HCT116 (cell line): ENCODE results near the gene RHOXF2. TPM values are rescaled to one million over a fixed set of nuclear protein-coding genes. Genes with fewer than 3 reads are reported as not detected.
"Not testable (repeated sequence)": the region's sequence is repeated elsewhere in the genome, so short reads cannot be mapped to it uniquely, and the experiment has no call there.

Experiments
- ATAC-seq: fragments of 200-7000 bp; cut with Tn5 transposase; 2 replicates; pipeline ENCODE4 v1.9.1; 2020; ENCODE audit warnings: mild to moderate bottlenecking, moderate library complexity
- BruUV-seq: library from RNA; stranded (reverse); fragments of 400-500 nt; replicated peaks from 2 replicates; lab custom pipeline; 2021; lab: Mats Ljungman, UMichigan
- CTCF ChIA-PET: fragments of 300-600 bp; sonication (Branson Sonifier 250); formaldehyde crosslinking; loops from one replicate; lab custom pipeline; 2021; ENCODE audit warnings: antibody characterized with exemption; lab: Charles Lee
- POLR2A ChIA-PET: fragments of 300-600, 350-600 bp; sonication (Branson Sonifier 250); formaldehyde crosslinking; loops from one replicate; lab custom pipeline; 2021; ENCODE audit warnings: antibody characterized with exemption; lab: Charles Lee
- RAD21 ChIA-PET, 2 experiments: fragments of 300-600 bp; sonication (Branson Sonifier 250); formaldehyde crosslinking; loops; one replicate each; lab custom pipeline; 2023; ENCODE audit warnings: low total read pairs in 2 of 2; ENCODE audit not compliant: uncharacterized antibody in 2 of 2, unreplicated experiment in 2 of 2, low non-redundant PET in 1 of 2; lab: Charles Lee
- DNase-seq: peaks from one replicate; pipeline ENCODE4 v3.0.0-alpha.2; 2010; ENCODE audit warnings: low read depth, low spot score
- H2AFZ ChIP-seq: fragments of 200-600 bp; shearing (Covaris generic), sonication (generic); 2 replicates; pipeline ENCODE4 v1.6.1; 2017; ENCODE audit warnings: low read depth, mixed run types, mixed read lengths, antibody characterized with exemption, low read length; ENCODE audit not compliant: poor library complexity, severe bottlenecking
- H3K27ac ChIP-seq: 2 replicates; pipeline ENCODE4 v1.5.1; 2012; ENCODE audit warnings: low read depth, low read length
- H3K27me3 ChIP-seq: fragments of 200-600 bp; sonication (generic); 2 replicates; pipeline ENCODE4 v1.6.1; 2016; ENCODE audit warnings: mixed run types, low read length, mixed read lengths; ENCODE audit not compliant: insufficient read depth
- H3K36me3 ChIP-seq, 2 experiments: fragments of 200-500 bp in 1 of 2; fragments of 200-600 bp in 1 of 2; sonication (Bioruptor generic) in 1 of 2; sonication (generic) in 1 of 2; 2 replicates each; pipeline versions ENCODE4 v1.5.1 to v1.6.1; 2014 to 2016; ENCODE audit warnings: low read length in 2 of 2, inconsistent platforms in 1 of 2, mixed read lengths in 1 of 2, mixed run types in 1 of 2; ENCODE audit not compliant: insufficient read depth in 2 of 2, control insufficient read depth in 1 of 2
- H3K4me1 ChIP-seq, 2 experiments: fragments of 200-600 bp in 1 of 2; sonication (generic) in 1 of 2; 2 replicates each; pipeline versions ENCODE4 v1.5.1 to v1.6.1; 2012 to 2017; ENCODE audit warnings: low read length in 2 of 2, inconsistent platforms in 1 of 2, mild to moderate bottlenecking in 1 of 2, mixed read lengths in 1 of 2, mixed run types in 1 of 2, moderate library complexity in 1 of 2; ENCODE audit not compliant: insufficient read depth in 2 of 2, control insufficient read depth in 1 of 2
- H3K4me2 ChIP-seq: fragments of 200-600 bp; sonication (generic); 2 replicates; pipeline ENCODE4 v1.6.1; 2017; ENCODE audit warnings: mixed run types, low read length, mixed read lengths
- H3K4me3 ChIP-seq, 2 experiments: fragments of 200-600 bp in 1 of 2; sonication (generic) in 1 of 2; replicated peaks in 1 of 2; 2 replicates each; pipeline ENCODE4 v1.5.1; 2011 to 2016; ENCODE audit warnings: low read length in 2 of 2, control low read depth in 1 of 2, low read depth in 1 of 2, mild to moderate bottlenecking in 1 of 2, mixed read lengths in 1 of 2, mixed run types in 1 of 2
- H3K79me2 ChIP-seq: fragments of 200-600 bp; sonication (generic); 2 replicates; pipeline ENCODE4 v1.6.1; 2017; ENCODE audit warnings: mild to moderate bottlenecking, mixed run types, low read length, moderate library complexity, mixed read lengths; ENCODE audit not compliant: insufficient read depth
- H3K9ac ChIP-seq: fragments of 200-600 bp; sonication (generic); 2 replicates; pipeline ENCODE4 v1.6.1; 2016; ENCODE audit warnings: low read length, mixed read lengths
- H3K9me2 ChIP-seq: fragments of 200-600 bp; sonication (generic), shearing (Covaris generic); 2 replicates; pipeline ENCODE4 v1.6.1; 2017; ENCODE audit warnings: mixed run types, mild to moderate bottlenecking, moderate library complexity; ENCODE audit not compliant: insufficient read depth
- H3K9me3 ChIP-seq, 2 experiments: fragments of 200-500 bp in 1 of 2; fragments of 200-600 bp in 1 of 2; sonication (Bioruptor generic) in 1 of 2; sonication (generic) in 1 of 2; 2 replicates each; pipeline ENCODE4 v1.6.1; 2014 to 2017; ENCODE audit warnings: low read length in 2 of 2, mixed read lengths in 2 of 2, inconsistent platforms in 1 of 2, low read depth in 1 of 2, mild to moderate bottlenecking in 1 of 2, mixed run types in 1 of 2, moderate library complexity in 1 of 2; ENCODE audit not compliant: control insufficient read depth in 1 of 2, insufficient read depth in 1 of 2
- H4K20me1 ChIP-seq: fragments of 200-600 bp; sonication (generic), shearing (Covaris generic); 2 replicates; pipeline ENCODE4 v1.6.1; 2017; ENCODE audit warnings: mixed run types, mild to moderate bottlenecking, moderate library complexity; ENCODE audit not compliant: insufficient read depth
- CBX3 ChIP-seq: IDR thresholded peaks from 2 replicates; pipeline ENCODE4 v1.6.1; 2012; ENCODE audit warnings: low read depth
- CEBPB ChIP-seq: IDR thresholded peaks from 2 replicates; pipeline ENCODE4 v1.6.1; 2012; ENCODE audit warnings: low read depth
- EGR1 ChIP-seq: IDR thresholded peaks from 2 replicates; pipeline ENCODE4 v1.6.1; 2012; ENCODE audit warnings: low read depth
- EZH2 ChIP-seq: fragments of 200-600 bp; sonication (generic); IDR thresholded peaks from 2 replicates; pipeline ENCODE4 v1.6.1; 2017; ENCODE audit warnings: antibody characterized with exemption, mixed run types
- EZH2phosphoT487 ChIP-seq: fragments of 200-600 bp; IDR thresholded peaks from 2 replicates; pipeline ENCODE4 v1.6.1; 2018; ENCODE audit warnings: antibody characterized with exemption, borderline replicate concordance
- JUND ChIP-seq: IDR thresholded peaks from 2 replicates; pipeline ENCODE4 v1.6.1; 2012
- POLR2A ChIP-seq: IDR thresholded peaks from 2 replicates; pipeline ENCODE4 v1.7.0; 2011; ENCODE audit warnings: borderline replicate concordance; ENCODE audit not compliant: insufficient read depth, insufficient read length; ENCODE audit errors: extremely low read depth
- POLR2AphosphoS5 ChIP-seq: IDR thresholded peaks from 2 replicates; pipeline ENCODE4 v1.6.1; 2011; ENCODE audit warnings: mild to moderate bottlenecking, low read depth, low read length, moderate library complexity
- RAD21 ChIP-seq: IDR thresholded peaks from 2 replicates; pipeline ENCODE4 v1.6.1; 2012; ENCODE audit warnings: low read depth, mild to moderate bottlenecking
- REST ChIP-seq: IDR thresholded peaks from 2 replicates; pipeline ENCODE4 v1.6.1; 2012; ENCODE audit warnings: low read depth
- SIN3A ChIP-seq: IDR thresholded peaks from 2 replicates; pipeline ENCODE4 v1.6.1; 2012; ENCODE audit warnings: low read depth
- SP1 ChIP-seq: IDR thresholded peaks from 2 replicates; pipeline ENCODE4 v1.6.1; 2012; ENCODE audit warnings: low read depth
- SRF ChIP-seq: IDR thresholded peaks from 2 replicates; pipeline ENCODE4 v1.6.1; 2012; ENCODE audit warnings: low read depth
- TCF7L2 ChIP-seq: IDR thresholded peaks from 2 replicates; pipeline ENCODE4 v1.7.0; 2011; ENCODE audit warnings: borderline replicate concordance, inconsistent platforms; ENCODE audit not compliant: insufficient read depth, insufficient read length; ENCODE audit errors: extremely low read depth
- ZFX ChIP-seq: fragments of 450-650 bp; IDR thresholded peaks from 2 replicates; pipeline ENCODE4 v1.6.1; 2017
- ZNF274 ChIP-seq: fragments of 200-500 bp; sonication (Bioruptor generic); IDR thresholded peaks from 2 replicates; pipeline ENCODE4 v1.6.1; 2014; ENCODE audit warnings: mild to moderate bottlenecking, low read depth, low read length, inconsistent platforms
- intact Hi-C: fragments of 100-400 bp; cut with micrococcal nuclease; formaldehyde crosslinking; loops from 2 replicates; pipeline ENCODE4 v1.10.0; 2022
- total RNA-seq: library from RNA; stranded (reverse); gene quantifications from one replicate; pipeline ENCODE4 v1.2.1, GENCODE V29; 2021; ENCODE audit not compliant: unreplicated experiment
- TF ChIP-seq, protein P1 (sequence below): IDR thresholded peaks from 2 replicates; pipeline ENCODE4 v1.6.1; 2012
- TF ChIP-seq, protein P2 (sequence below): IDR thresholded peaks from 2 replicates; pipeline ENCODE4 v1.6.1; 2012
- TF ChIP-seq, protein P3 (sequence below): IDR thresholded peaks from 2 replicates; pipeline ENCODE4 v1.6.1; 2011; ENCODE audit warnings: mild to moderate bottlenecking, low read length, moderate library complexity; ENCODE audit not compliant: insufficient replicate concordance; ENCODE audit errors: extremely low read depth

Gene RHOXF2
- total RNA-seq, 1 experiment from 2014 or later = 0.12 TPM

DNA sequence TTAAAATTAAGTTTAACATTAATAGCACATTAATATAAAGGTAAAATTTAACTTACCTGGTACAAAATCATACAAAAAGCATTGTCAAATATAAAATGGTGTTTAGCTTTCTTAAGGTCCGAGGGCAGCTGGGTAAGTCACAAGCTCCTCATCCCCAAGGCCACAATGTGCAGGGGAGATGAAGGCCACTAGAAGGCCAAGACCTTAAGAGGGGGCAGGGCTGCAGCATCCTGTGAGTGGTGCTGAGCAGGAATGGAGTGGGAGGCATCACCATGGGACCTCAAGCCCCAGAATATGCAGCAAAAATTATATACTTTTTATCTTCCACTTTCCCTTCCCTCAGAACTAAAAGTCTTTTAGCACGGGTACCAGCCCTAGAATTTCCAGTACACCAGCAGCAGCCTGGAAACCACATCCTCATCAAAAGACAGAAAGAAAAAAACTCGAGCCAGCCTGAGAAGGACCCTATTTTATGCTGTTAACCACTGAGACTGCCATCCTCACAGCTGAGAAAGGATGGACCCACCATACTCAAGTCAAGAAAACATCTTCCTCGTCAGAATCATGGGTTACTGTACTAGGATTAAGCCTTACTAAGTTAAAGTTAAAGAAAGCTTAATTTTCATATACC lies 13.0 kb upstream of the RHOXF2 start:
- no TSS peak for BruUV-seq
- H3K27me3 ChIP-seq = no peaks in the 10 kb centered on the region
- H3K9me2 ChIP-seq = no peaks in the 10 kb centered on the region
- no peaks in the 10 kb centered on the region for H3K36me3 ChIP-seq
- H3K9me3 ChIP-seq = no peaks in the 10 kb centered on the region
- ChIA-PET CTCF (no interaction called here), POLR2A (no interaction called here), RAD21 (no interaction called here)
- H3K4me1 ChIP-seq = peaks cover 4 to 6% of the 10 kb centered on the region in 2 experiments; a peak in 3 of 4 replicates
- H2AFZ ChIP-seq = no peak overlapping the region
- ATAC-seq = no peak
- TF ChIP-seq, protein P1, sequence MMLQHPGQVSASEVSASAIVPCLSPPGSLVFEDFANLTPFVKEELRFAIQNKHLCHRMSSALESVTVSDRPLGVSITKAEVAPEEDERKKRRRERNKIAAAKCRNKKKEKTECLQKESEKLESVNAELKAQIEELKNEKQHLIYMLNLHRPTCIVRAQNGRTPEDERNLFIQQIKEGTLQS = no peak
- TF ChIP-seq ZFX (no peak), CEBPB (no peak), RAD21 (no peak), JUND (no peak), POLR2AphosphoS5 (no peak), SP1 (no peak), ZNF274 (no peak), CBX3 (no peak), EZH2phosphoT487 (no peak), EGR1 (no peak), SRF (no peak), EZH2 (no peak), POLR2A (no peak), REST (no peak), TCF7L2 (no peak), SIN3A (no peak)
- TF ChIP-seq, protein P2, sequence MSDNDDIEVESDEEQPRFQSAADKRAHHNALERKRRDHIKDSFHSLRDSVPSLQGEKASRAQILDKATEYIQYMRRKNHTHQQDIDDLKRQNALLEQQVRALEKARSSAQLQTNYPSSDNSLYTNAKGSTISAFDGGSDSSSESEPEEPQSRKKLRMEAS = no peak
- TF ChIP-seq, protein P3, sequence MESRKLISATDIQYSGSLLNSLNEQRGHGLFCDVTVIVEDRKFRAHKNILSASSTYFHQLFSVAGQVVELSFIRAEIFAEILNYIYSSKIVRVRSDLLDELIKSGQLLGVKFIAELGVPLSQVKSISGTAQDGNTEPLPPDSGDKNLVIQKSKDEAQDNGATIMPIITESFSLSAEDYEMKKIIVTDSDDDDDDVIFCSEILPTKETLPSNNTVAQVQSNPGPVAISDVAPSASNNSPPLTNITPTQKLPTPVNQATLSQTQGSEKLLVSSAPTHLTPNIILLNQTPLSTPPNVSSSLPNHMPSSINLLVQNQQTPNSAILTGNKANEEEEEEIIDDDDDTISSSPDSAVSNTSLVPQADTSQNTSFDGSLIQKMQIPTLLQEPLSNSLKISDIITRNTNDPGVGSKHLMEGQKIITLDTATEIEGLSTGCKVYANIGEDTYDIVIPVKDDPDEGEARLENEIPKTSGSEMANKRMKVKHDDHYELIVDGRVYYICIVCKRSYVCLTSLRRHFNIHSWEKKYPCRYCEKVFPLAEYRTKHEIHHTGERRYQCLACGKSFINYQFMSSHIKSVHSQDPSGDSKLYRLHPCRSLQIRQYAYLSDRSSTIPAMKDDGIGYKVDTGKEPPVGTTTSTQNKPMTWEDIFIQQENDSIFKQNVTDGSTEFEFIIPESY = no peak
- no peak for DNase-seq
- no peak overlapping the region for H3K4me3 ChIP-seq
- H3K4me2 ChIP-seq = no peak overlapping the region
- H3K79me2 ChIP-seq = no peaks in the 10 kb centered on the region
- H3K9ac ChIP-seq = no peak overlapping the region
- no peak overlapping the region for H3K27ac ChIP-seq
- H4K20me1 ChIP-seq = no peaks in the 10 kb centered on the region
- intact Hi-C loops = no loop called here

- H3K79me2 ChIP-seq, H2AFZ ChIP-seq, intact Hi-C loops, BruUV-seq, H3K4me1 ChIP-seq, H3K9me2 ChIP-seq, H3K36me3 ChIP-seq, H3K9ac ChIP-seq, H3K27me3 ChIP-seq, H3K4me2 ChIP-seq, ATAC-seq, H3K9me3 ChIP-seq, CTCF ChIA-PET, H3K27ac ChIP-seq, DNase-seq, POLR2A ChIA-PET, H4K20me1 ChIP-seq, H3K4me3 ChIP-seq, RAD21 ChIA-PET: not testable (repeated sequence)
These were observed 12.1 kb upstream of the RHOXF2 start for GRCh38 chrX:120146323-120146722.
